T-helper 9 cell (primary cell): ENCODE data around the gene C14orf132.

Experiments used
- DNase-seq: peaks from one replicate; pipeline ENCODE4 v3.0.0-alpha.2; 2020

Gene C14orf132

GRCh38 chr14:96100161-96101064 lies 61.3 kb downstream of the C14orf132 start:
- peak; percentile 59 for DNase-seq

DNA sequence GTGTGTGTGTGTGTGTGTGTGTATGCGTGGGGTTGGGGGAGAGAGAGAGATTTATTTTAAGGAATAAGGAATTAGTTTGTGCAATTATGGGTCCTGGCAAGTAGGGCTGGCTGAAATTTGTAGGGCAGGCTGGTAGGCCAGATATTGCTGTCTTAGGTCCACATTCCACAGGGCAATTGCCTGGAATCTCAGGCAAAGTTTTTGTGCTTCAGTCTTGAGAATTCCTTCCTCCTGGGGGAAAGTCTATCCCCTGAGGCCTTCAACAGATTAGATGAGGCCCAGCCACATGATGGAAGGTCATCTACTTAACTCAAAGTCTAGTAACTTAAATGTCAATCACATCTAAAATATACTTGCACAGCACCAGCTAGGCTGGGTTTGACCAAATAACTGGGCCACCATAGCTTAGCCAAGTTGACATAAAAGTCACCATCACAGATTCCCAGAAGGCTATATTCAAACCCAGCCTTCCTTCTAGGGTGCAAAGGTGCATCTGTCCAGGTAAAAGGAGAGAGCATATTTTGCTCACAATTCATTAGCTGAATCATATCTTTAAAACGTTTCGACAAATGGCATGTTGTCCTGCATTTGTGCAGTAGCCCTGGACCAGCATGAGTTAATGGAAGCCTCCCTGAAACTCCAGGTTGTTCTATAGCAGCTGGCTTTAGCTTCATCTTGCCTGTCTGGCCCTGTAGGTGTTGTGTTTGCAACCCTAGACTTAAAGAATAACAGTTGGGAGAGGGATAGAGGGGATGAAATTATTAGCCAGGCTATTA lies 63.1 kb downstream of the C14orf132 start:
- no peak for DNase-seq

DNA sequence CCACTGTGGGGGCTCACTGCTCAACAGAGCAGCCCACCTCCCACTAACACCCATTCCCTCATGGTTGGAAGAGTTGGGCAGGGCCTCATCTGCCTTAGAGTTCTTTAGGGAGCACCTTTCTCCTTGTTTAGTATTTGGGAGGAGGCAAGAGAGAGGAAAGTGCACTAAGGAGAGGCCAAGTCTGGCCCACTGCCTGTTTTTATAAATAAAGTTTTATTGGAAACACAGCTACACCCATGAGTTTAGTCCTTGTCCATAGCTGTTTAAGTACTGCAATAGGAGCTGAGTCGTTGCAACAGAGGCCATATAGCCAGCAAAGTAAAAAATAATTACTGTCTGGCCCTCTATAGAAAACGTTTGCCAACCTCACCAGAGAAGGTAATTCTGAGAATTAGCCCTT lies 63.9 kb downstream of the C14orf132 start:
- DNase-seq, result no peak

DNA sequence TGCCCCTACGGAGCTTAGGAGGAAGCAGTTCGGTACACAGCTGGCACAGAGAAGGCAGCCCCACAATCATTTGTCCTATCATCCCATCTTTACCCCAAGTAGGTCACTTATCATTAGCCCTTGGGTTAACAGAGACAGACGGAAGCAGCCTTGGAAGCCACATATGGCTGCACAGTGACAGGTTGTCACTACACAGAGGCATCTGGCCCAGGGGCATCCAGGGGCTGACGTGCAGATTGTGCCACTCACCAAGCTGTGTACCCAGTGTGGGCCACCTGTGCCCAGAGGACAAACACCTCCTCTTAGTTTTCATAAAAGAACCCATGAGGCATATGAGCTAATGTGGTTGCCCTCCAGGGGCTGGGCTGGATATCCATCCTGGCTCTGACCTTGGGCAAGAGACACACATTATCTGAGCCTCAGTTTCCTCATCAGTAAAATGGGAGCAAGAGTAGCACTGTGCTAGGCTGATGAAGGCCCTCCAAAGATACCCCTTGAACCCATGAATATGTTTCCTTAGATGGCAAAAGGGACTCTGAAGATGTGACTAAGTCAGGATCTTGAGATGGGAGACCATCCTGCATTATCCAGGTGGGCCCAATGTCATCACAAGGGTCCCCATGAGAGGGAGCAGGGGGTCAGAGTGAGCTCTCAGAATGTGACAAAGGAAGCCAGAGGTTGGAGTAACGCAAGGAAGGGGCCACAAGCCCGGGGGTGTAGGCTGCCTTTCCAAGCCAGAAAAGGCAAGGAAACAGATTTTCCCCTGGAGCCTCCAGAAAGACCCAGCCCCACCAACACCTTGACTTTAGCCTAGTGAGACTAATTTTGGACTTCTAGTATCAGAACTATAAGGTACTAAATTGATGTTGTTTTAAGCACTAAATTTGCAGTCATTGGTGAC lies 64.6 kb downstream of the C14orf132 start:
- no peak for DNase-seq

- DNase-seq, result no peak
Measured at GRCh38 chr14:96104469-96105057, 65.4 kb downstream of the C14orf132 start.

GRCh38 chr14:96105089-96105925 lies 66.1 kb downstream of the C14orf132 start:
- DNase-seq, result no peak

GRCh38 chr14:96105926-96106441 lies 66.8 kb downstream of the C14orf132 start:
- DNase-seq, result no peak

GRCh38 chr14:96106891-96107290 lies 67.7 kb downstream of the C14orf132 start:
- no peak for DNase-seq

- DNase-seq, result no peak
Measured at GRCh38 chr14:96108061-96108795, 69.1 kb downstream of the C14orf132 start.

DNA sequence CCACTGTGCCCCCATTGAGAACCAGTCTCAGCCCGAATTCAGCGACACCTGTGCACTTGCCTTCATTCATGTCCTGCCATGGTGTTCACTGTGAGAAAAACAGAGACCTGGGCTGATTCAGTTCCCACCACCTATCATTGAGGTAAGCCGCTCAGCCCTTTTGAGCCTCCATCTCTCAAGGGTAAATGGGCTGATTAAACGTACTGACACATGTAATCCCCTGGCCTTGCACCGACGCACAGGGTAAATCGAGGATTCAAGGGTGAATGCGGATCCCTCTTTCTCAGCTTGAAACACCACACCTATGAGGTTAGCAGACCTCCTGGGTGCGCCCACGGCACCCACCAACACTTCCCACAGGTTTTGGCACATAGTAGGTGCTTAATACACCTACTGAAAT lies 69.7 kb downstream of the C14orf132 start:
- no peak for DNase-seq

GRCh38 chr14:96109596-96110355 lies 70.6 kb downstream of the C14orf132 start:
- no peak for DNase-seq

GRCh38 chr14:96112032-96112431 lies 72.9 kb downstream of the C14orf132 start:
- no peak for DNase-seq

DNA sequence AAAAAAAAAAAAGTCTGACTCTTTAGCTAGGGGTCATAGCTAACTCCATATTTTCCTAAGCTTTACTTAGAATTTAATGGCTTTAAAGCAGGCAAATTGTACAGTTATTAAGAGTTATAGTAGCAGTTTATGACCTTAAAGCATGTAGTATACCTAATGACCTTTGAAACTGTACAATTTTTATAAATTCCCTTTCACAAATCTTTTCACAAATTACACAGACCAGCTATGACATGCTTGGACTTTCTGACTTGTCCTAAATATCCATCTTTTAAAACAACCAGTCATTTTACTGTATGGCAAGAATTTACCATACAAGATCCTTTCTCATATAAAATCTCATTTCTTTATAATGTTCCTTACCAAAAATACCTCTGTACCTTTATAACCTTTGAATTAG lies 74.8 kb downstream of the C14orf132 start:
- no peak for DNase-seq

DNA sequence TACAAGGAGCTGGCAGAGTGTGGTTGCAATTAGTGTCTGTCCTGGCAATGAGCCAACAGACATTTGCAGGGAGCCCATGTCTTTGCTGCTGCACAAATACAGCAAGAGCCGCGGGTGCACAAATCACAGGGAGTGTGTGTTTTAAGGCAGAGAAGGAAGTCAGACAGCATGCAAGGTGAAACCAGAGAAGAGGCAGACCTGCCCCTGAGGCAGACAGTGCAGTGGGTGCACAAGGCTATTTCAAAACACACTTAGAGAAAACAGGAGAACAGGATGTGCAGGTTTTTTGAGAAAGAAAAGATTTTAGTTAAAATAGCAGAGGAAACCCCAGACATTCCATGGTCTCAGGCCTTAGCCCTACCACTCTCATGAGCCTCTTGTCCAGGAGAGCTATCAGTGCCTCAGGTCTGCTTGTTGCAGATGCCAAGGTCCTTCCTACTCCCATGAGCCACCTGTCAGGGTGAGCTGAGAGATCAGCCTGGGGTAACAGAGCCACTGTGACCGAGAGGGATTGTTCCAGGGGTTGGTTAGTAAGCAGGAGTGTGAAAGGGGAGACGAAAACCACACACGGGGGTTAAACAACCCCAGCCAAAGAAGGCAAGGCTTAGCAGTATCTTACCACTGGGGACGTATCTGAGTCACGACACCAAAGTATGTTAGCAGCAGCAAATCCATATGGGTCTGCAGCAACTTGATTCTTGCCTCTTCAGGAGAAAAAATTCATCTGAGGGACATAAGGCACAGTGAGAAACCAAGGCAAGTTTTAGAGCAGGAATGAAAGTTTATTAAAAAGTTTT lies 78.1 kb downstream of the C14orf132 start:
- no peak for DNase-seq

- DNase-seq, result no peak
Measured at GRCh38 chr14:96117960-96118359, 78.8 kb downstream of the C14orf132 start.

DNA sequence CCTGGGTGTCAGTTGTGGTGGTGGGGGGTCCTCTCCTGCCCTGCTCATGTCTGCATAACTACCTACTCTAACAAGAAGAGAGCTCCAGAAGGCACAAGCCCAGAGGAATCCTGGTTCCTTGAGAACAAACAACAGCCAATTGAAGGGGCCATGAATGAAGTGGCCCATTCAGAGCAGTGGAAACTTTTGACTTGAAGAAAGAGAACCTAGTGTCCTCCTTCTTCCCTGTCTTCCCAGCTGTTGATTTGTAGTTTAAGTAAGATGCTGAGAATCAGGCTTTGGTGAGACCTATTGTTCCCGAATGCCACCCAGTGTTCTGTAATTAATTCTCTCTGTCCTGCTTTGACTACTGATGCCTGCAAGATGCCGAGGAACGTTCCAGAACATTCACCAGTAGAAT lies 79.2 kb downstream of the C14orf132 start:
- no peak for DNase-seq

- DNase-seq, result no peak
Measured at GRCh38 chr14:96119947-96120346, 80.8 kb downstream of the C14orf132 start.

DNA sequence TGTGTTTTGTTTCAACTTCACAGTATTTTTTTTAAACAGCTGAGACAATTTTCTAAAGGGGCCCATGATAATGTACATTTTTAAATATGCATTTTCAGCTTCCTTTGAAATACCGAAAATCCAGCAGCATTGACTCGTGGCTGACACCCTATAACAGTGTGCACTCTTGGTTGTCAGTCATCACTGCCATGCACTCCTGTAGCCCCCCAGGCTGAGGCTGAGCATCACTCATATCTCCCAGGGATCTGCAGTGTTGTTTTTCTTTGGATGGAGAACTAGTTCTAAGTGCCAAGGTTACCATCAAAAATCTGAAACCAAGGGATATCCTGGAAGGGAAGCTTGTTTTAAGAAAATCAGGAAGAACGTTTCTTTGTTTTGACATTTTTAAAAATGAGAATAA lies 81.2 kb downstream of the C14orf132 start:
- no peak for DNase-seq

GRCh38 chr14:96120941-96121340 lies 81.8 kb downstream of the C14orf132 start:
- no peak for DNase-seq
